GM12878 (cell line): Measurements from ENCODE around the gene UNKL. TPM values are rescaled to one million over a fixed set of nuclear protein-coding genes. Genes with fewer than 3 reads are reported as not detected.

Experiments
- ATAC-seq: fragments of 200-7000 bp; cut with Tn5 transposase; 3 replicates; pipeline ENCODE4 v1.9.1; 2020; ENCODE audit warnings: mild to moderate bottlenecking, moderate library complexity
- BruUV-seq: library from RNA; stranded (reverse); fragments of 400-500 nt; replicated peaks from 2 replicates; lab custom pipeline; 2021; lab: Mats Ljungman, UMichigan
- CTCF ChIA-PET: fragments of 300-600 bp; sonication (Branson Sonifier 250); formaldehyde crosslinking; extraction: SDS; loops from one replicate; lab custom pipeline; 2021; ENCODE audit warnings: inconsistent platforms; lab: Yijun Ruan, JAX
- POLR2A ChIA-PET: fragments of 350-600 bp; formaldehyde crosslinking; extraction: SDS; loops from one replicate; lab custom pipeline; 2021; ENCODE audit warnings: inconsistent platforms; lab: Charles Lee
- RAD21 ChIA-PET: fragments of 300-600 bp; sonication (Branson Sonifier 250); formaldehyde crosslinking; loops from one replicate; lab custom pipeline; 2023; ENCODE audit warnings: antibody characterized with exemption; ENCODE audit not compliant: unreplicated experiment; lab: Charles Lee
- SMC1A ChIA-PET: fragments of 300-600 bp; sonication (Branson Sonifier 250); formaldehyde crosslinking; loops from one replicate; lab custom pipeline; 2023; ENCODE audit not compliant: unreplicated experiment, uncharacterized antibody; lab: Charles Lee
- DNase-seq: peaks from one replicate; pipeline ENCODE4 v3.0.0-alpha.2; 2011; ENCODE audit warnings: low read depth, low spot score
- FAIRE-seq: peaks from 3 replicates; lab custom pipeline; 2011; peaks lifted over from hg19 to GRCh38; lab: Jason Lieb, UNC
- H2AFZ ChIP-seq: 2 replicates; pipeline ENCODE4 v1.6.0; 2011; ENCODE audit warnings: low read depth, low read length, control low read depth; ENCODE audit not compliant: control insufficient read depth
- H3K27ac ChIP-seq: 2 replicates; pipeline ENCODE4 v1.5.1; 2011; ENCODE audit warnings: control low read depth; ENCODE audit not compliant: control insufficient read depth, insufficient read depth
- H3K27me3 ChIP-seq, 2 experiments: replicated peaks in 1 of 2; 2 replicates each; pipeline versions ENCODE4 v1.6.0 to v1.6.1; 2011; ENCODE audit warnings: low read length in 1 of 2; ENCODE audit not compliant: control insufficient read depth in 2 of 2, insufficient read depth in 2 of 2
- H3K36me3 ChIP-seq, 2 experiments: 2 replicates each; pipeline ENCODE4 v1.5.1; 2011; ENCODE audit warnings: low read length in 1 of 2; ENCODE audit not compliant: control insufficient read depth in 2 of 2, insufficient read depth in 2 of 2
- H3K4me1 ChIP-seq: 2 replicates; pipeline ENCODE4 v1.6.1; 2011; ENCODE audit warnings: mild to moderate bottlenecking, low read length, moderate library complexity, mixed read lengths; ENCODE audit not compliant: control insufficient read depth, insufficient read depth
- H3K4me2 ChIP-seq: 2 replicates; pipeline ENCODE4 v1.6.0; 2011; ENCODE audit warnings: control low read depth; ENCODE audit not compliant: control insufficient read depth, insufficient read depth
- H3K4me3 ChIP-seq: fragments of 200-600 bp; sonication (generic); 2 replicates; pipeline ENCODE4 v1.5.1; 2016
- H3K79me2 ChIP-seq: 2 replicates; pipeline ENCODE4 v1.6.0; 2011; ENCODE audit warnings: low read length; ENCODE audit not compliant: control insufficient read depth, insufficient read depth
- H3K9ac ChIP-seq: 2 replicates; pipeline ENCODE4 v1.8.0; 2011; ENCODE audit warnings: low read length, control low read depth, mixed read lengths; ENCODE audit not compliant: control insufficient read depth, insufficient read depth
- H3K9me3 ChIP-seq: replicated peaks from 3 replicates; pipeline ENCODE4 v1.5.1; 2011; ENCODE audit warnings: mild to moderate bottlenecking, low read length; ENCODE audit not compliant: control insufficient read depth, insufficient read depth
- H4K20me1 ChIP-seq: 2 replicates; pipeline ENCODE4 v1.6.0; 2011; ENCODE audit not compliant: control insufficient read depth, insufficient read depth
- CBX3 ChIP-seq: fragments of 200-600 bp; sonication (generic); IDR thresholded peaks from 2 replicates; pipeline ENCODE4 v1.6.1; 2016; ENCODE audit warnings: low read depth, borderline replicate concordance
- CHD2 ChIP-seq: IDR thresholded peaks from 2 replicates; pipeline ENCODE4 v1.6.1; 2011; ENCODE audit warnings: low read depth, low read length, improper control_type of control experiment, borderline replicate concordance
- DPF2 ChIP-seq: fragments of 450-650 bp; IDR thresholded peaks from 2 replicates; pipeline ENCODE4 v1.6.1; 2017; ENCODE audit warnings: mild to moderate bottlenecking
- HDGF ChIP-seq: fragments of 450-650 bp; IDR thresholded peaks from 2 replicates; pipeline ENCODE4 v1.6.1; 2016; ENCODE audit warnings: antibody characterized with exemption
- IRF4 ChIP-seq: IDR thresholded peaks from 2 replicates; pipeline ENCODE4 v1.6.1; 2011; ENCODE audit warnings: low read depth, low read length
- KLF5 ChIP-seq: fragments of 450-650 bp; IDR thresholded peaks from 2 replicates; pipeline ENCODE4 v1.6.1; 2014; ENCODE audit warnings: mild to moderate bottlenecking; ENCODE audit not compliant: partially characterized antibody
- NBN ChIP-seq: fragments of 450-650 bp; IDR thresholded peaks from 2 replicates; pipeline ENCODE4 v1.6.1; 2016
- NFXL1 ChIP-seq: fragments of 450-650 bp; IDR thresholded peaks from 2 replicates; pipeline ENCODE4 v1.6.1; 2017; ENCODE audit warnings: antibody characterized with exemption, mild to moderate bottlenecking, borderline replicate concordance
- NFYB ChIP-seq: IDR thresholded peaks from 2 replicates; pipeline ENCODE4 v1.6.1; 2011; ENCODE audit warnings: low read depth, mild to moderate bottlenecking, low read length, improper control_type of control experiment, moderate library complexity; ENCODE audit not compliant: insufficient read depth
- NR2C1 ChIP-seq: fragments of 450-650 bp; IDR thresholded peaks from 2 replicates; pipeline ENCODE4 v1.6.1; 2017; ENCODE audit warnings: antibody characterized with exemption, mild to moderate bottlenecking, moderate library complexity
- RAD51 ChIP-seq: fragments of 450-650 bp; IDR thresholded peaks from 2 replicates; pipeline ENCODE4 v1.6.1; 2016; ENCODE audit warnings: moderate library complexity, mild to moderate bottlenecking, inconsistent platforms
- RELA ChIP-seq: fragments of 450-650 bp; IDR thresholded peaks from 2 replicates; pipeline ENCODE4 v1.8.0; 2014; ENCODE audit warnings: borderline replicate concordance; ENCODE audit not compliant: partially characterized antibody
- SIN3A ChIP-seq: IDR thresholded peaks from 2 replicates; pipeline ENCODE4 v1.6.1; 2012; ENCODE audit warnings: low read depth, low read length, improper control_type of control experiment
- SREBF2 ChIP-seq: IDR thresholded peaks from 2 replicates; pipeline ENCODE4 v1.6.1; 2012; ENCODE audit warnings: mild to moderate bottlenecking, low read length
- WGBS: methylation state at CpG from one replicate; pipeline ENCODE4 v1.1.6; 2016; ENCODE audit warnings: low lambda C conversion rate; ENCODE audit not compliant: insufficient replicate concordance, insufficient coverage; ENCODE audit errors: missing lambda C conversion rate; 5-methylcytosine and 5-hydroxymethylcytosine counted together
- in situ Hi-C: fragments of 300-500 bp; cut with MboI; formaldehyde crosslinking; loops from 9 replicates; pipeline ENCODE4 v1.14.3; 2018; ENCODE audit warnings: mixed read lengths
- intact Hi-C: fragments of 100-400 bp; cut with micrococcal nuclease; formaldehyde crosslinking; loops from one replicate; pipeline ENCODE4 v1.14.2; 2022; ENCODE audit not compliant: unreplicated experiment
- polyA plus RNA-seq, 11 experiments: library from polyadenylated mRNA; depleted of rRNA in 4 of 11; unstranded in 6 of 11; stranded (reverse) in 5 of 11; fragments of >200 nt; fragmentation: Nextera tagmentation in 4 of 11; fragmentation: Illumina TruSeq in 1 of 11; extraction: Ambion mirVana in 4 of 11; extraction: Trizol in 1 of 11; gene quantifications; 1 replicate in 1 of 11; 2 replicates in 10 of 11; pipeline versions ENCODE4 v1.2.1 to v1.2.3, GENCODE V29; 2011 to 2016; ENCODE audit warnings: inconsistent platforms in 2 of 11, missing spikeins in 2 of 11, low read depth in 1 of 11
- total RNA-seq, 4 experiments: library from RNA; depleted of rRNA in 3 of 4; stranded (reverse); fragments of >200 nt in 3 of 4; fragmentation: Illumina TruSeq in 1 of 4; extraction: Trizol in 1 of 4; gene quantifications; 2 replicates each; pipeline versions ENCODE4 v1.2.1 to v1.2.3, GENCODE V29; 2013 to 2021

UNKL gene
- total and polyA plus RNA-seq, 10 of the 15 experiments (the other 5 are each of a cell fraction or from before 2014, with no cell fraction given), result 0.40 to 21.6 (median 9.1) TPM

DNA sequence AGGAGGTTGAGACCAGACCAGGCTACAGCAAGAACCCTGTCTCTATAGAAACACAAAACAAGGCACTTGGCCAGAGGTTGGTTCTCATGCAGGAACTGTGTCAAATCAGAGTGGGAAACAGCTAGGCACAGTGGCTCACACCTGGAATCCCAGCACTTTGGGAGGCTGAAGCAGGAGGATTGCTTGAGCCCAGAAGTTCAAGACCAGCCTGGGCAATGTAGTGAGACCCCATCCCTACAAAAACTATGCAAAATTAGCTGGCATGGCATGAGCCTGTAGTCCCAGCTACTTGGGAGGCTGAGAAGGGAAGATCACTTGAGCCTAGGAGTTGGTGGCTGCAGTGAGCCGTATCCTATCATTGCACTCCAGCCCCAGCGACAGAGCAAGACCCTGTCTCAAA is 1.7 kb downstream of the UNKL start:
- in situ Hi-C loops, result no loop called here
- 44% methylated on average over 1 of the region's 2 CpGs for WGBS
- POLR2A ChIA-PET, result interaction anchor here (0.6 to 1.1 kb wide), 2 partner anchors 9 to 204 kb away, joined by 3 to 10 read pairs; no protein-coding TSS in a partner anchor

More for the DNA sequence above, 1.7 kb downstream of the UNKL start:
- Histone ChIP-seq H3K9ac (no peak overlapping the region), H3K4me2 (no peak overlapping the region), H4K20me1 (peaks cover under 1% of the 10 kb centered on the region; the same call in 1 of the 2 replicates), H3K36me3 (no peaks in the 10 kb centered on the region), H3K27me3 (no peaks in the 10 kb centered on the region), H3K4me1 (peaks cover 3% of the 10 kb centered on the region), H3K9me3 (no peaks in the 10 kb centered on the region)
- intact Hi-C loops, result no loop called here
- RAD21 ChIA-PET, result interaction anchor here (0.6 to 0.8 kb wide), 2 partner anchors 14 to 49 kb away, joined by 3 to 5 read pairs; no protein-coding TSS in a partner anchor
- SMC1A ChIA-PET, result no interaction called here
- DNase-seq (no peak), ATAC-seq (no peak), FAIRE-seq (no peak)
- CTCF ChIA-PET, result interaction anchor here (0.9 to 1.8 kb wide), 4 partner anchors 33 to 108 kb away, joined by 3 to 11 read pairs (median 4); no protein-coding TSS in a partner anchor
- no TSS peak for BruUV-seq
- no peak for TF ChIP-seq CHD2
- no peak for TF ChIP-seq NR2C1
- TF ChIP-seq HDGF, result no peak
- no peak for TF ChIP-seq CBX3
- no peak for TF ChIP-seq NFXL1
- TF ChIP-seq NBN, result no peak
- no peak for TF ChIP-seq KLF5
- no peak for TF ChIP-seq RAD51
- TF ChIP-seq NFYB, result no peak
- no peak for TF ChIP-seq SIN3A
- no peak for TF ChIP-seq DPF2
- TF ChIP-seq SREBF2, result no peak
- TF ChIP-seq RELA, result no peak
- no peak for TF ChIP-seq IRF4
- TF ChIP-seq, all 136 proteins: peak for 0
- no peak overlapping the region for H3K4me3 ChIP-seq
- peaks cover 5% of the 10 kb centered on the region for H3K79me2 ChIP-seq
- H2AFZ ChIP-seq, result no peak overlapping the region
- H3K27ac ChIP-seq, result no peak overlapping the region
